GM18502 (cell line): Measurements from ENCODE around the gene THEM4.
"Not testable (repeated sequence)": the region's sequence is repeated elsewhere in the genome, so short reads cannot be mapped to it uniquely, and the experiment has no call there.

Source experiments
- ATAC-seq: cut with Tn5 transposase; IDR thresholded peaks from one replicate; pipeline ENCODE4 v1.9.1; 2021; ENCODE audit warnings: mild to moderate bottlenecking; ENCODE audit not compliant: unreplicated experiment, poor library complexity

The THEM4 gene

DNA sequence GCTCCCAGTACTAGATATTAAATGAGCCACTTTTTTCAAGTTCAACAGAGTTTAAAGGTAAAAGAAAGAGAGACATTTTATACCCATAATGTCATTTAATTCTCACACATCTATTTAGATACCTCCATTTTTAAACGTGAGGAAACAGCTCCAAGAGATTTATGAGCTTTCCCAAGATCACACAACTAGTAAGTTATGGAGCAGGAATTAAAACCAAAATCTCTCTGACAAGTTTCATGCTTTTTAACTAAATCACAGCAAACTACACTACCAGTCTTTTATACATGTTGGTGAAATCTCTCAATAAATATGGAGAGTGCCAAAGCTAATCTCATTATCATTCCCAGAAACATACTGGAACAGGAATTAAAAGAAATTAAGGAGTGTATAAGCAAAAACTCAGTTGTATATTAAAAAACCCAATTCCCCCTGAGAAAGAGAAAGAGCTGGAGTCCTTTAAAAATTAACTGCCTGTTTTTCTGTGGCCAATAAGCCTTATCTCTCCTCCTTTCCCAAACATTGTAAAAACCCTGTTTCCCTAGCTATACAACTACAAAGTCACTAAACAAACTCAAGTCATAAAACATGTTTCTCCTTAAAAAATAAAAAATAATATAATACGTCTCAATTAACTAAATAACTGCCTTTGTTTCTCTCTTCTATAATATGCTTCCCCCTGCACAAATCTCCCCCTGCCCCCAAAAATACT, 26.7 kb upstream of the THEM4 start:
- no peak for ATAC-seq

DNA sequence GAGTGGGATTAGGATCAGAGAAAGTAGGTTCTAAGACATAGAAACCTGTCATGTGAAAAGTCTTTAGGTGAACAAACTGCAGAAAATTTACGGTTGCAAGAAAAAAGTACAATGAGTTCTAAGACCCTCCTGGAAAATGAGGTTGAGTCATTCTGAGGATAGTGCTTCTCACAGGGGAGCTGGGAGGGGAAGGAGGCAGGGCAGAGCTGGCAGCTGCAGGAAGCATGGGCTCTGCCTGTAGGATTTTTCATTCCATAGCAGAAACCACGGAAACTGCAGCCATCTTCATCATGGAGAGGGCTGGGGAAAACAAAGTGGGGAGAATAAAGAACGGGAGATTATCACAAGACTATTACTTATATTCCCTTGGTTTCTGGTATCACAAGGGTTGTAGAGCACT, 25.8 kb upstream of the THEM4 start:
- no peak for ATAC-seq

DNA sequence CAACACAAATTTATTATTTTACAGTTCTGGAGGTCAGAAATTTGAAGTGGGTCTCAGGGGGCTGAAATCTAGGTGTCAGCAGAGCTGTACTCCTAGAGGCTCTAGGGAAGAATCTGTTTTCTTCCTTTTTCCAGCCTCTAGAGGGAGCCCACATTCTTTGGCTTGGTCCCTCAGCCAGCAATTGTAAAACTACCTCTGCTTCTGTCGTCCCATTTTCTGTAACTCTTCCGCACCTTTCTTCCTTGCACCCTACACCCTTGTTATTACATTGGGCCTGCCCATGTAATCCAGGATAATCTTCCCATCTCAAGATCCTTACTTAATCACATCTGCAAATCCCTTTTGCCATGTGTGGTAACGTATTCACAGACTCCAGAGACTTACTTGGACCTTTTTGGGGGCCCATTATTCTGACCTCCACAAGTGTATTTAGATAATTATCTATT, 24.8 kb upstream of the THEM4 start:
- ATAC-seq: no peak

DNA sequence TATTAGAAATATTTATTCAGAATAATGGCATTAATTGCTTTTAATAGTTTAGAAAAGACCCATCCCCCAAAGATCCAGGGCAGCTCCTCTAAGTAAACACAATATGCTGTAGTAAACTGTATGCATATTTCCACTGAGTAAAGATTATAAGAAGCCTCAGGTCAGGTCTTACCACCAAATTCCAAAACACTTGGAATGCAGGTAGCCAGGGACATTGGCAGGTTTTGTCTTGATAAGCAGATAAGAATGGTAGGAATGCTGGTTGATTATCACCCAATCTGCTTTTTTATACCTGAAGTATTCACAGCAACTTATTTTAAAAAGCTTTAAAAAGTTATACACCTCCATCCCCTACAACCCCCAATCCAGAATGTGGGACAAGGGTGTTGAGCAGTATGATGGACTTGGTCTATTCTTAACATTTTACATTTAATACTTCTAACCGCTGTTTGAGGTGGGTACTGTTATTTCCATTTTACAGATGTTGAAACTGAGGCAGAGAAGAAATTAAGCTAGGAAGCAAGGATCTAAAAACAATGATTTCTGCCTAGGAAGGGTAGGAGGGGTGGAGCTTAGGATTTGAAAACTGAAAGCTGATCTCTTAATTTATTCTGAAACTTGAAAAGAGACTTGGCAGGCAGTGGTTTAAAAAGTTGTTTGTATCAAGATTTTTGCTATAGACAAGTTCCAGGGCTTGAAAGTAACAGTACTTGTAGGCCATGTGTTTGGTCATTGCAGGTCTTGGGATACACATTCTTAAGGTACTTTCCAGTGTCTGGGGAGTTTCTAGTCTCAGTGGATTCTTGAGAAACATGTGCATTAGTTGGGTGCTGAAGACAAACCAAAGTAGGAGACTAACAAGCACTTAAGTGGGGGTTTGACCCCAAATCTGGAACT, 15.6 kb upstream of the THEM4 start:
- peak; percentile 48 for ATAC-seq

DNA sequence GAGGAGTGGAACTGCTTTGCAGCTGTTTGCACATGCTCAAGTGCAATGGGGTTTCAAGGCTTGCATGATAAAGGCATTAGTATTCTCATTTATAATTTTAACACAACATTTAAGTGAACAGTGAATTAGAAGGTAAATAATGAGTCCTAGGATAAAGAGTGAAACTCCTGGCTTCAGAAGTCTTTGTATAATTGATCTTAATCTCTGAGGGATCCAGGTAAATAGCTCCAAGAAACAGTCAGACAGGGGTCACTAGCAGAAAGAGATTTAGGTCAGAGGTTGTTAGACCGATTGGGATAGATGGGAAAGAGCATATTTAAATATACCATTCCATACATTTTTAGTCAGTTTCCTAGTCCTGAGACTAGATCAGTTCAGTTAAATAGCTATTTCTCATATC, 14.1 kb upstream of the THEM4 start:
- no peak for ATAC-seq

DNA sequence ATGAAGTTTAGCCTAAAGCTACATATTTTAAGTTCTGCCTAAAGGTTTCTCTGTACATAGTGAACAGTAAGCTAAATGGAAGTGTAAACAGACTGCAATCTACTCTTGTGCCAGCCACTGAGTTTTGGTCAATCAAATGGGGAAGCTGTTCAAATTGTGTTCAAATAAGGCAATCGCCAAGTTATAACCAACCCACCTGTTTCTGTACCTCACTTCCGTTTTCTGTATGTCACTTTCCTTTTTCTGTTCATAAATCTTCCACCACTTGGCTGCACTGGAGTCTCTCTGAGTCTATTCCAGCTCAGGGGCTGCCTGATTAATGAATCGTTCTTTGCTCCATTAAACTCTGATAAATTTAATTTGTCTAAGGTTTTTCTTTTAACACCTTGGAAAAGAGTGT, 10.8 kb upstream of the THEM4 start:
- ATAC-seq: no peak

DNA sequence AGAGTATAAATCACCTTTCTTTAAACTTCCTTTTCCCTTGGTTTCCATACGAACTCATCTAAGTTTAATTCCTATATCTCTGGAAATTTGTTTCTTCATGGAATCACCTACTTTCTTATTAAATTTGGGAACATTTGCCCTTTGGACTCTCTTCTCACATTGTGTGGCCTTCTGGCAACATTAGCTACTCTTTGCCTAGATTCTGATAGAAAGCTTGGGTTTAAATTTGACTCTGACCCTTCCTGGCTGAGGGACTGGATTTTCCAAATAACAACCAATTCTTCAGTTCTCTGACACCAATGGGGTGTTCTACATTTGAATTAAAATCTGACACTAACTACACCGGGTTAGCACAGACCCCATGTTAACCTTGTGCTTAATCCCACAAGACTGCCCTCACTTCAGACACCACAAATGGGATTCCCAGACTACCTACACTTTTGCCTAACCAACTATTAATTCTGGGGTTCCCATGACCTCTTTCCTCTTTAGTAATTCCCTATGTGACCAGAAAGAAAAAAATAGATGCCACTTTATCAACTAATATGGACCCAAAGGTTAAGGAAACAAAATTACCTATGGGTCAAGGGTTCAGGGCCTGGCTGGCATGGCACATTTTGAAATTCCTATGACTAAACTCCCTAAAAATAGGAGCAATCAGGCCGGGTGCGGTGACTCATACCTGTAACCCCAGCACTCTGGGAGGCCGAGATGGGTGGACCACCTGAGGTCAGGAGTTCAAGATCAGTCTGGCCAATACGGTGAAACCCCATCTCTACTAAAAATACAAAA, 9.7 kb upstream of the THEM4 start:
- ATAC-seq: no peak

DNA sequence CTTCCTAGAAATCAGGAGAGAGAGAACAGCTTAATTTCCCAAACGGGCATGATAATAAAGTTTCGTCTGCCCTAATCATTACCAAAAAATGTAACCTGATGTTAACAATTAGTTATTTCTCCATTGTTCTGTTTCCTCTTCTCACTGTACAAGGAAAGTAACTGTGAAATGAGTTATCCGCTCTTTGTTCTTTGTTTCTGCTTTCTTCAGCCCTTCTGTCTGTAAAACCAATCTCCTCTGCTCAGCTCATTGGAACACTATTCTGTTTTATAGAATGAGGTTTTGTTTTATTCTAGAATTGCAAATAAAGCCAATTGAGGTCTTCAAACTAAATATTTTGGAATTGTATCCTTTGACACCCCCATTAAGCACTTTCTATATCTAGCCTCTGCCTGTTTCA, 8.8 kb upstream of the THEM4 start:
- no peak for ATAC-seq

DNA sequence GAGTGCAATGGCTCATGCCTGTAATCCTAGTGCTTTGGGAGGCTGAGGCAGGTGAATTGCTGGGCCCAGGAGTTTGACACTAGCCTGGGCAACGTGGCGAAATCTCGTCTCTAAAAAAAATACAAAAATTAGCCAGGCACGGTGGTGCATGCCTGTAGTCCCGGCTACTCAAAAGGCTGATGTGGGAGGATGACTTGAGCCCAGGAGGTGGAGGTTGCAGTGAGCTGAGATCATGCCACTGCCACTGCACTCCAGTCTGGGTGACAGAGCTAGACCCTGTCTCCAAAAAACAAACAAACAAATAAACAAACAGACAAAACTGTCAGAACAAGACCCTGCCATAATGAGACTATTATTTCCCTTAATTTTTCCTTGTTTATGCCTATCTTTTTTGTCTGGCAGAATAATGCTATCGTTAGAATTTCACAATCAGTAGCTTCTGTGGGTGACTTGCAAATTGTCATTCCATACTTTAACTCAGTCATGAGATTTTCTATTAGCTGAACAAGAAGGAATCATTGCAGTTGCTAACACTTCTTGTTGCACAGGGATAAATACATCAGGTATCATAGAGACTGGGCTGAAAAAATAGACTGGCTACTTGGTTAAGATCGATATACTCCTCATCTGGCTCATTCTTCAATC, 7.5 kb upstream of the THEM4 start:
- no peak for ATAC-seq

DNA sequence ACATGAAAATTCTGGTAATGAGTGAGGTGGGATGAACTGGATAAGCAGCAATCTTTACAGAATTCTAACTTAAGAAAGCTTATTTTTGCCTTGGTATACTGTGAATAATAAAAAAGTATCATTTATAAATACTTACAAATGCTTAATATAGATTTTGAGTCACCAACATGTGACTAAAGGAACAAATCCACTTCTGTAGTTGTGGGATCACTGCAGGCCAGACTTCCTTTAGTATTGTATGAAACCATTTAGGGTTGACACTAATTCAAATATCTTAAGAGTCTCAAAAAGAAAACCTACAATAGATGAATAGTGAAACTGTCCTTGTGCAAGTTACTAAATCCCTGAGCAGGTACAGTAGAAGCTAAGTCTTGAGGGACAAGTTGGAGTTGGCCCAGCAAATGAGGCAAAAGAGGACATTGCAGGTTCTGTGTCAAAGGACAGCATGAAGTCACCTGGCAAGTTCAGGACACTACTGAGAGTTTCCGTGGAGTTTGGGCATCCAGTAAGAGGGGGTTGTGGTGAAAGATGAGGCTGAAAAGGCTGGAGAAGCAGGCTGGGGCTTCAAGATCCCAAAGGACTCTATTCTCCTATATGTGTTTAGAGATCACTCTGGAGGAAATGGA, 5.9 kb upstream of the THEM4 start:
- ATAC-seq: no peak

DNA sequence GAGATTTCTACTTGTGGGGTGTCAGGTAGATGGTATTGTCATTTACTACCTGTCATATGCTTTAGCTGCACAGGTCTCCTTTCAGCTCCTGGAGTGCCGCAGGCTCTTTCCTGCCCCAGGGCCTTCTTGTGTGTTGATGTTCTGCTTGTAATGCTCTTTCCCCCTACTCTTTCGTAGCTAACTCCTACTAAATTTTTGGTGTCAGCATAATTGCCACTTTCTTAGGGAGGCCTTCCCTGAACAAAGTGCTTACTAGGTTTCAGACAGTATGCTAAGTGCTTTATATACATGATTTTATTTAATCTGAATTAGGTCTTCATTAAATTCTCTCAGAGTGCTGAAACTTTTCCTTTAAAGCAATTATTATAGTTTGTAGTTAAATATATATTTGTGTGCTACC, 4.8 kb upstream of the THEM4 start:
- no peak for ATAC-seq

DNA sequence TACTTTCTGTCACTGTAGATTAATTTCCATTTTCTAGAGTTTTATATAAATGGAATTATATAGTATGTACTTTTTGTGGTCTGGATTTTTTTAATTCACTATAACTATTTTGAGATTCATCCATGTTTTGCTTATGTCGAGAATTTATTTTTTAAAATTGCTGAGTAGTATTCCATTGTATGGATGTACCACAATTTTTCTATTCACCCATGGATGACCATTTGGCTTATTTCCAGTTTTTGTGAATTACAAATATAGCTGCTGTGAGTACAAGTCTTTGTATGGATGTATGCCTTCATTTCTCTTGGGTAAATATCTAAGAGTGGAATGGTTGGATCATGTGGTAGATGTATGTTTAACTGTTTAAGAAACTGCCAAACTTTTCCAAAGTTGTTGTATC, 3.7 kb upstream of the THEM4 start:
- ATAC-seq: no peak

DNA sequence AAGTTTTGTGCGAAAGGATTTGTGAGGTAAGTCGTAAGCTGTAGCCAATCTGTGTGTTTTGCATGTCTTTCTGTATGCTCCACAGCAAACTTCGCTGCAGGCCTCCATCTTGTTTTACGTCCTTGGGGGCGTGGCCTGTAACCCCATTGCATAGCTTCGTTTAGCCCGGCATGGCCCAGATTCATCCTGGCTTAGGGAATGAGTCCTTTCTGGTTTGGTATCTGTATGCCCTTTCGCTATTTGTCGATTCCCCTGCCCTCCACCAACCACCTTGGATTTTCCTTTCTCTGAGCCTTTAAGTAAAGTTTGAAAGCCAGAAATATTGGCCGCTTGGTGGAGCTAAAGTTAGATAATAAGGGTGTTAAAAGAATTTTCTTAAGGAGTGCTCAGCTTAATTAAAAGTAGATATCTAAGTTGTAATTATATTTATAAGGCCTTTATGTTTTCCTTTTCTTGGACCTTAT, 1.1 kb downstream of the THEM4 start:
- no peak for ATAC-seq

DNA sequence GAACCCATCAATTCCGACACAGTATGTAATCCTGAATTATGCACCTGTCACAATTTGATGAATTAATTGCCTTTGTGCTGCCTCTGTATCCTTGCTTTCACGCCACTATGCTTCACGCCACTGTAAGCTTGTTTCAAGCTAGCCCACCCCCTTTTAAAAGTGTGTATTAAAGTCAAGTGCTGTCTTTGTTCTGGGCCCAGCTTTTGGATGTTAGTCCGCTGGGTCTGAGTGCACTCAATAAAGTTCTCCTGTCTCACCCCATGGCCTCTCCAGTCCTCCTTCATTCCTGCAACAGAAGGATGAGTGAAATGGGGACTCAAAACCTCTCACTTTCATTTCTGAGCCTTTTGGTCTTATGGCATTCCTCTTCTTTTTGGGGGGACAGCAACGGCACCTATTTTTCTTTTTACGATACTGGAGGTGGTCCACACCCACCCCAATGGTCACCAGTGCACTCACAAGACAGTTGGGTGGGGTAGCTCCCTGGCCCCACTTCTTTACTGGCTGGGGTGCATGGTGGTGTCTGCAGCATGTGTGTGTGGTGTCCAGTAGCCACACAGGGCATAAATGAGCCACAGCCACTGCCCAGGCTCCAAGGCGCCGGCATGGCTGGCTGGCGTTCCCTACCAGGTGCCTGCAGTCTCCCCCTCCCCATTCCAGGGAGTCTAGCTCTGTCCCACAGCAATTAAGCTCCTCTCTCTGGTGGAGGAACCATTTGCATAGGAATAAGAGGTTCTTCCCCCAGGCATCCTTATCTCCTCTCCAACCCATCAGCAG, 1.8 kb downstream of the THEM4 start:
- ATAC-seq: no peak

DNA sequence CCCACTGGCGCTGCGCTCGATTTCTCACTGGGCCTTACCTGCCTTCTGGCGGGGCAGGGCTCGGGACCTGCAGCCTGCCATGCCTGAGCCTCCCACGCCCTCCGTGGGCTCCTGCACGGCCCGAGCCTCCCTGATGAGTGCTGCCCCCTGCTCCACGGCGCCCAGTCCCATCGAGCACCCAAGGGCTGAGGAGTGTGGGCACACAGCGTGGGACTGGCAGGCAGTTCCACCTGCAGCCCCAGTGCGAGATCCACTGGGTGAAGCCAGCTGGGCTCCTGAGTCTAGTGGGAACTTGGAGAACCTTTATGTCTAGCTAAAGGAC, 3.0 kb downstream of the THEM4 start:
- ATAC-seq: not testable (repeated sequence)

DNA sequence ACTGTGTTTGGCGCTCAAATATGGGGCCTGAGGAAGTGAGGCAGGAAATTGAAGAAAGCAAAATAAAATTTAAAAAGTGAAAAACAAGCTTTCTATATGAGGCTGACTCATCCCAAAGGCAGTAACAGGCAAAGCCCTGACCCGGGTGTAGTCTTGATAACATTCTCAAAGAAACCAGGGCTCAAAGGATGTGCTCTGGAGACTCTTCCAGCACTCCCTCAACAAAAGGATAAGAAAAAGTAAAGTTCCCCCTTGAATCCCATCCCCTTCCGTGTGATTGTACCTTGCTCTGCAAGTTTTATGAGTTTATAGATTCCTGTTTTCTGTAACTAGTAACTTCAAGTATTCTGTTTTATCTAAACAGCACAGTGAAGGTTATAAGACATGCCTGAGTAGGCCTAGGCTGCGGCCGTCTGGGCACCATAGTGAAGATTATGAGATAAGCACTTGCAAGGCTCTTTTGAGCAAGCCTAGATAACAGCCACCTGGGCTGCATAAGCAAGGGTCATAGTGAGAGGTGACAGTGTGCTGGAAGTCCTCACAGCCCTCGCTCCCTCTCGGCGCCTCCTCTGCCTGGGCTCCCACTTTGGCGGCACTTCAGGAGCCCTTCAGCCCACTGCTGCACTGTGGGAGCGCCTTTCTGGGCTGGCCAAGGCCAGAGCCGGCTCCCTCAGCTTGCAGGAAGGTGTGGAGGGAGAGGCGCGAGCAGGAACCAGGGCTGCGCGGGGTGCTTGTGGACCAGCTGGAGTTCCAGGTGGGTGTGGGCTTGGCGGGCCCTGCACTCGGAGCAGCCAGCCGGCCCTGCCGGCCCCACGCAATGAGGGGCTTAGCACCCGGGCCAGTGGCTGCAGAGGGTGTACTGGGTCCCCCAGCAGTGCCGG, 3.6 kb downstream of the THEM4 start:
- not testable (repeated sequence) for ATAC-seq

DNA sequence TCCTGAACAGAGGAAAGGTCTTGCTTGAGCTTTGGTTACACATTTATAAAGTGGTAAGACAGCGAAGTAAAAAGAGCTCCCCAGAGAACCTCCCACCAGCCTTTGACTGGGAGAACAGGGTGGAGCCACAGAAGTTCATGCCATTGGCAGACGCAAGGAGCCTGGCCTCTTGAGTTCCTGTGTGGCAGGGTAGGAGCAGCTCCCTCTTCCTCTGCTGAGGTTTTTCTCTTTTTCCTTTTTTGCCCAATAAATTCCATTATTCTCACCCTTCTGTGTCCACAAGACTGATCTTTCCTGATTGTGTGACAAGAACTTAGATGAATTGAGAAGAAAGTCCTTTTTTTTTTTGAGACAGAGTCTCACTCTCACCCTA, 4.3 kb downstream of the THEM4 start:
- no peak for ATAC-seq

DNA sequence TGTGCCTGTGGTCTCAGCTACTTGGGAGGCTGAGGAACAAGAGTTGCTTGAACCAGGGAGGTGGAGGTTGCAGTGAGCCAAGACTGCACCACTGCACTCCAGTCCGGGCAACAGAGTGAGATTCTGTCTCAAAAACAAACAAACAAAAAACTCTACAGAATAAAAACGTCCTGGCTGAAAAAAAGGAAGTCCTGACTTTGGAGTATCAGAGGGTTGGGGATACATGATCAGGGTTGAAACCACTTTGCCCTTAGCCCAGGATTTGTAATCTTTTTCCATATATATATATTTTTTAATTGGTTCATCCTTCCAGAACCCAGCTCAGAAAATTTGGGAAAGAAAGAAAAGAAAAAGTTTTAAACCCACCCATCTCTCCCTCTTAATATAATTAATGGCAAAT, 6.5 kb downstream of the THEM4 start:
- no peak for ATAC-seq
